GM18520 (cell line): ENCODE measurements around the gene ABCC3.

Experiments used
- ATAC-seq: cut with Tn5 transposase; IDR thresholded peaks from one replicate; pipeline ENCODE4 v1.9.1; 2021; ENCODE audit not compliant: unreplicated experiment

ABCC3 gene, protein sequence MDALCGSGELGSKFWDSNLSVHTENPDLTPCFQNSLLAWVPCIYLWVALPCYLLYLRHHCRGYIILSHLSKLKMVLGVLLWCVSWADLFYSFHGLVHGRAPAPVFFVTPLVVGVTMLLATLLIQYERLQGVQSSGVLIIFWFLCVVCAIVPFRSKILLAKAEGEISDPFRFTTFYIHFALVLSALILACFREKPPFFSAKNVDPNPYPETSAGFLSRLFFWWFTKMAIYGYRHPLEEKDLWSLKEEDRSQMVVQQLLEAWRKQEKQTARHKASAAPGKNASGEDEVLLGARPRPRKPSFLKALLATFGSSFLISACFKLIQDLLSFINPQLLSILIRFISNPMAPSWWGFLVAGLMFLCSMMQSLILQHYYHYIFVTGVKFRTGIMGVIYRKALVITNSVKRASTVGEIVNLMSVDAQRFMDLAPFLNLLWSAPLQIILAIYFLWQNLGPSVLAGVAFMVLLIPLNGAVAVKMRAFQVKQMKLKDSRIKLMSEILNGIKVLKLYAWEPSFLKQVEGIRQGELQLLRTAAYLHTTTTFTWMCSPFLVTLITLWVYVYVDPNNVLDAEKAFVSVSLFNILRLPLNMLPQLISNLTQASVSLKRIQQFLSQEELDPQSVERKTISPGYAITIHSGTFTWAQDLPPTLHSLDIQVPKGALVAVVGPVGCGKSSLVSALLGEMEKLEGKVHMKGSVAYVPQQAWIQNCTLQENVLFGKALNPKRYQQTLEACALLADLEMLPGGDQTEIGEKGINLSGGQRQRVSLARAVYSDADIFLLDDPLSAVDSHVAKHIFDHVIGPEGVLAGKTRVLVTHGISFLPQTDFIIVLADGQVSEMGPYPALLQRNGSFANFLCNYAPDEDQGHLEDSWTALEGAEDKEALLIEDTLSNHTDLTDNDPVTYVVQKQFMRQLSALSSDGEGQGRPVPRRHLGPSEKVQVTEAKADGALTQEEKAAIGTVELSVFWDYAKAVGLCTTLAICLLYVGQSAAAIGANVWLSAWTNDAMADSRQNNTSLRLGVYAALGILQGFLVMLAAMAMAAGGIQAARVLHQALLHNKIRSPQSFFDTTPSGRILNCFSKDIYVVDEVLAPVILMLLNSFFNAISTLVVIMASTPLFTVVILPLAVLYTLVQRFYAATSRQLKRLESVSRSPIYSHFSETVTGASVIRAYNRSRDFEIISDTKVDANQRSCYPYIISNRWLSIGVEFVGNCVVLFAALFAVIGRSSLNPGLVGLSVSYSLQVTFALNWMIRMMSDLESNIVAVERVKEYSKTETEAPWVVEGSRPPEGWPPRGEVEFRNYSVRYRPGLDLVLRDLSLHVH (N-terminal part only)

DNA sequence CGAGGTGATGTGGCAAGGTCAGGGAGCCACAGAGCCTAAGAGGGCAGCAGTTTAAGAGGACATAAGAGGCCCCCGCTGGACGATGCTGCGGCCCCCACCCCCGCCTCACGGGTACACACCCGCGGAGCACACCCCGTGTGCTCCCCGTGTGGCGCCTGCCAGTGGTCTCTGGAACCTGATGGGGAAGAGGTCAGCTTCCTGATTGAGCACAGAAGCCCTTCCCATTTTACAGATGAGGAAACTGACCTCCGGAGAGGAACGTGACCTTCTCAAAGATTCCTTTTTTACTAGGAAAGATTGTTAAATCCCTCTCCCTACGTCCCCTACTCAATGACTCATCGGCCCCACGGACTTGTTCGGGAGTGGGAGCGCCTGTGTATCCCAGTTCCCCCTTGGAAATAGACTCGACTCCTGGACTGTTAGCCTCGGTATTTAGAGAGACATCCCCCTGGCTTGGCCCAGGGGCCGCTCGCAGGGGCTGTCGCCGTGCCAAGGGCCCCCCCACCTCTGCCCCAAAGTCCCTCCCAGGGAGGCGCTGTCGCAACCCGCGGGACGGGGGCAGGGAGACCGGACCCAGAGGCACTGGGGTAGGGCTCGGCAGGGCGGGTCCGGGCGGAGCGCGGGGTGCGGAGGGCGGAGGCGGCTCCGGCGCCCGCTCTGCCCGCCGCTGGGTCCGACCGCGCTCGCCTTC lies at the start of gene ABCC3:
Gene ABCC3 (plus strand): TSS at position 658 of the 691 bp plus-strand sequence. CDS start 56 bp downstream, outside the sequence.
- ATAC-seq = no peak

DNA sequence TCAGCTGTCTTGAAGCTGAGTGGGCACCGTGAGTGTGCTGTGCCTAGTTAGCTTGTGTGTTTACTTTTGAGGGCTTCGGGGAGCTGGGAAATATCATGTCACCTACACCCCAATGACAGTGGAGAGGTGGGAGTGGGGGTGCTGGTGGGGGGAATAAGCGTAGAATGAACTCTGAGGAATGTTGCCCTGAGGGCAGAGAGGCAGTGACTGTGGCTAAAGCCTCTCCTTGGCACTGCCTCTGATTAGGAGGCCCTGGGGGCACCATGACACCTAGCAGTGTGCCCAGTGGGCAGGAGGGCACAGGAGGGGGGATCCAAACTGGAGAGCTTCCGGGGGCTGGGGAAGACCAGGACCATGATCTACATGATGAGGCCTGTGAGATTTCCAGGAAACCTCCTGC lies 49.3 kb upstream of the ABCC3 start:
- no peak for ATAC-seq

DNA sequence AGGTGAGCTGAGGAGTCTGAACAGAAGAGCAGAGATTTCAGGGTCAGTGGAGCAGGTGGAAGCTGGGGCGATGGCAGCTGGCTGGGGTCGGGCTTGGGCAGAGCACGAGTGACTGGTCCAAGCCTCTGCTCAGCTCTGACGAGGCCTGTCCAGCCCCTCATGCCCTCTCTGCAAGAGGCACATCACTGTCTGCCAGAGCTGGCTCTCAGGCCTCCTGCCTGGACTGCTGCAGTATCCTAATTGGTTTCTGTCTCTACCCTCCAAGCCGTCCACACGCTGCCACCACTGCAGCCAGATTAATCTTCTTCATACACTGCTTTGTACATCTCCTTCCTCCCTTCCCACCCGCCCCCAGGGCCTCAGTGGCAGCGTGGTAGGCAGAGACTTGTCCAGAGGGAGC lies 48.8 kb upstream of the ABCC3 start:
- no peak for ATAC-seq

DNA sequence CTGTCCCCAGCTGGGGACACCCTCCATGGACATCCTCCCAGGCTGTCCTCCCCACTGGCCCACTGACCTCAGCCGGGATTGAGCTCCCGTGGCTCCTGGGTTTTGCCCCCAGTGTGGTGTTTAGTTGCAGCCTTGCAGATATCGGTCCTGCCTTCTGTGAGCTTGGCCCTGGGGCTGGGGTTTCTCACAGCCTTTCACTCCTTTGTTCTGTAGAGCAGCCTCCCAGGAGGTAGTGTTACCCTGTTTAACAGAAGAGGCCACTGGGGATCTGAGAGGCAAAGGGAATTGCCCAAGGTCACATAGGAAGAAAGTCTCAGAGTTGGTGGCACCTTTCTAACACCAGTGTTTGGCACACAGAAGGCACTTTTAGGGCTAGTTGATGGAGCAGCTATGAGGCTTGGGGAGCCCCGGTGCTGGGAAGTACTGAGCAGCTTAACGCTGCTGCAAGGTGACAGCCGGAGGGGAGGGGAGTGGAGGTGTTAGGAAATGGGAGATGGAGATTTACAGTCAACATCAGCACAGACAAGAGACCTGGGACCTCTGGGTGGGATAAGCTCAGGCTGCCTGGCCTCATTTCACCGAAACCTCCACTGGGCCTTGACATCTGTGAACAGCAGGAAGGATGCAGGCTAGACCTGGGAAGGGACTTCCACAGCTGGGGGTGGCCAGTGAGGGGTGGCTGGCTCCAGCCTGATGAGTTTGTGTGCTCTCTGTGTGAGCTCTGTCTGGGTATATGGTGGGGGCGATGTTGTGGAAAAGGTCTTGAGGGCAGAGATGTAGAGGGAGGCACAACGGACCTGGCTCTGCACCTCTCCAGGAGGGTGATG lies 48.0 kb upstream of the ABCC3 start:
- ATAC-seq = no peak

DNA sequence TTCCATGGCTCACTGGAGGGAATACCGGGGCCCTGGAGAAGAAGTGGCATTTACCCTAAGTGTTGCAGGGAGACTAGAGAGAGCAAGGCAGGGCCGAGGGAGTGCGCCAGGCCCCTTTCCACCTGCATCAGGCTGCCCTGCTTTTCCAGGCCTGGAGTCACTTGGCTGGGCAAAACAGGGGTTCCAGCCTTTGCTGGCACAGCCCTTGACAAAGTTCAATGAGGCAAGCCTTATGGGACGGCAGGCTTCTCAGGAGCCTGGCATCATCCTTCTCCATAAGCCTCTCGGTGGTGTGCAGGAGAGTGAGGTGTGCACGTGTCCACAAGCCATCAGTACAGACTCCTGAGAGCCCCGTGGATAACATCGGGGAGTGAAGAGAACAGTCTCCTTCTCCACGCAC lies 47.1 kb upstream of the ABCC3 start:
- no peak for ATAC-seq

DNA sequence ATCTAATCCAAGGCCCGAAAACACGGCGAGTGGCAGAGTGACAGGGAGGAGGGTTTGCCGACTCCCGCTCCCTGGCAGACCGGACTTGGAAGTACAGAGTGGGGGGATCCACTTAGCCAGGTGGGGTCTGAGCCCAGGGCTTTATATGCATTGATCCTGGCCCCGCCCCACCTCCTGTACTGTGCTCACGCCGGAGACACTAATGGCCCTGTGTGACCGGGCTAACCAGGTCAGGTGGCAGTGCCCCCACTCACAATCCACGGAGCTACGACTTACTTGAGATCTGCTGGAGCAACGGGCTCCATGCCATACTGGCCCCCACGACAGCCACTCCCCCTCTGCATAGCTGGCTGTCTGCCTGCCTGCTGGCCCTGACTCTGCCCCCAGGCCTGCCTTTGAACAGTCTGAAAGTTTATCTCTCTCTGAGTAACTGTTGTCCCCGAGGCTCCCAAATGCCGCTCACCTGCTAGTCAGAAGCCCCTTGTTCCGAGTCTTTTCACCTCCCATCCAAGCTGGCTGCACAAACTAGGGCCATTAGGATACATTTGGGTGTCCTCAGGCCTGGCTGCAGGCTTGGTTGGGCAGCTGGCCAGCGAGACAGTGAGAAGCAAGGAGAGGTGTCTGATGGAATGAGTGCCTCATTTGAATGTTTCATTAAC lies 46.2 kb upstream of the ABCC3 start:
- no peak for ATAC-seq

DNA sequence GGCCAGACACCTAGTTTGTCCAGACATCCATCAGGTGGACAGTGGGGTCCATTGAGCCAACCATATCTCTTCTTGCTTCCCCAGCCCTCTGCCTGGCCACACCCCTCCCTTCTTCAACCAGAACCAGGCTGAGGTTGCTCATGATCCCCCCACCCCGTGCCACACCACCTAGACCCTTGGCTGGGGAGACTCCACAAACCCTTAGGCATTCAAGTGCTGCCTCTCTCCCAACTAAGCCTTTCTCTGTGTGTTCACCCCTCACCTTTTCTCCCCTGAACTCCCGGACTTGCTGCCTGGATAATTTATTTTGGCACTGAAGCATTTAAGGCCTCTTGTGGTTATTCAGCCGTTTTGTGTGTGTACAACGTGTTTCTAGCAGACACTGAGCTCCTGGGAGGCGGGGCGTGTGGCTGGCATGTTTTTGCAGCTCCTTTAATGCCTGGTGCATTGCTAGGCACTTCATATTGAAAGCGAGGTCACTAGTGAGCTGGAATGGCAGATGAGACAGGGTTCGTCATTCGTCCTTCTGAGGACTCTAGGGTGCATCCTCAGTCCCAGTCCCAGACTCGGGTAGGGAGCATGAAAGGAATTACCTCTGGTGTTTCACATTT lies 45.5 kb upstream of the ABCC3 start:
- no peak for ATAC-seq

DNA sequence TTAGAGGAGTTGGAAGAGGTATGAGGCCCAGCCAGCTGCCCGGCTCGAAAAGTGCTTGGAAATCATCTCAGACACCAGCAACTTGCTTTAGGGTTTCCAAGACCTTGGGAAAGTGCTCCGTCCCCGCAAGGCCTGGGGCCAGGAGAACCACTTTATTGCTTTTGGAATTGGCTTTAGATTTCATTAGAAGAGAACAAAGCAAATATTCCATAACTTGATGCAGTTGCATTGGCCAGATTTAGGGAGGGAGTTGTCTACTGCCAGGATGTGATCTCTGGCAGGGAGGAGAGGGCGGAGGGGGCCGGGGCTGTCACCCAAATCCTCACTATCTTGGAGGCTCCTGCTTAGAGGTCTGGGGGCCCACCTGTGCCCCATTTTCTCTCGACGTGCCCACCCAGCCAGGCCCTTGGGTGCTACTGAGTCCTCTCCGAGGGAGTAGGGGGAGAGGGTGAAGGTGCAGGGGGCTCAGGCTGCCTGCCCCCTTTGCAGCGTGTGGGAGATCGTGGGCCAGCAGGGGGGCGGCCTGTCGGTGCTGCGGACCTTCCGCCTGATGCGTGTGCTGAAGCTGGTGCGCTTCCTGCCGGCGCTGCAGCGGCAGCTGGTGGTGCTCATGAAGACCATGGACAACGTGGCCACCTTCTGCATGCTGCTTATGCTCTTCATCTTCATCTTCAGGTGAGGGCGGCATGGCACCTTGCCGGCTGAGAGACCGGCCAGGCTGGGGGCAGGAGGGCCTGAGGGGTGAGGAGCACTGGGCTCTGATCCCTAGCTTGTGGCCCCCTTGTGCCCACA lies 43.5 kb upstream of the ABCC3 start:
- ATAC-seq = no peak

DNA sequence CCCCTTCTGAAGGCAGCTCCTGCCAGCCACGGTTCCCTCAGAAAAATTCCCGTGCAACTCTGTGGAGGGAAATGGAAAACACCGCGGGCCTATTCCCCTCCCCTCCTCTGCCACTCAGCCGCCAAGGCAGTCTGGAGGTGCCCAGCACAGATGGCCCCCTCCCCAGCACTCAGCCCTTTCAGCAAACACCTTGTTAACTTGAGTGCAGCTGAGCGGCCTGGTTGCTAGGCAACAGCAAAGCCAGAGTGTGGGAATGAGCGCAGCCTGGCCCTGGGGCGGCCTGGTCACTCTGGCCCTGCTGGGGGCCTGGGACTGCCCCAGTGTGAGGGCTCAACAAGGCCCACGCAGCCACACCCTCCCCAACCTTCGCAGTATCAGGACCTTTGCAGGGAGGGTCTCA lies 41.4 kb upstream of the ABCC3 start:
- no peak for ATAC-seq

DNA sequence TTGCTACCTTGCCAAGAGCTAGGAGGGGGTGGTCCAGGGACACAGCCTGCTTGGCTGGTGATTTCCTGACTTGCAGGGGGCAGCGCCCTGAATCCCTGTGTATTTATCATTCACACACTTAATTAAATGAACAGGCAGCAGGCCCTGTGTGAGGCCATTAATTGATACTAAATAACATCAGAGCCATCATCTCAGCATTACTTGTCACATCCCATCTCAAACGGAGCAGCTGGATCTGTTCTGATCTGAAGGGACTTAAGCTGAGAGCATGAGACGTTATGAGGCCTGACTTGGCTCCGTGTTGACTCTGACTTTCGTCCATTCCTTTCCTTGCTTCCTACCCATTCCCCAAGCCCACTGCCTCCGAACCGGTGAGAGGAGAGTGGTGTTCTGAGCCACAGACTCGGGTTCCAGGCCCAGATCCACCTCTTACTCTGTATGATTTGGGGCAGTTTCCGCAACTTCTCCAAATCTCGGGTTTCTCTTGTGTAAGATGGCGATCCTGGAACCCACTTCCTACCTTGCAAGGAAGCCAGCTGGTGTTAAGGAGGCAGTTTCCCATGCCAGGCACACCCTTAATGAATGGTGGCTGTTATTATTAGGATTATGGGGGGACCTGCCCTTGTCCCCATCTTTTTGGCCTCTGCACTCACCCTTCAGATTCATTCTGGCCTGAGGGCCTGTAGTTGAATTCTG lies 40.4 kb upstream of the ABCC3 start:
- no peak for ATAC-seq

DNA sequence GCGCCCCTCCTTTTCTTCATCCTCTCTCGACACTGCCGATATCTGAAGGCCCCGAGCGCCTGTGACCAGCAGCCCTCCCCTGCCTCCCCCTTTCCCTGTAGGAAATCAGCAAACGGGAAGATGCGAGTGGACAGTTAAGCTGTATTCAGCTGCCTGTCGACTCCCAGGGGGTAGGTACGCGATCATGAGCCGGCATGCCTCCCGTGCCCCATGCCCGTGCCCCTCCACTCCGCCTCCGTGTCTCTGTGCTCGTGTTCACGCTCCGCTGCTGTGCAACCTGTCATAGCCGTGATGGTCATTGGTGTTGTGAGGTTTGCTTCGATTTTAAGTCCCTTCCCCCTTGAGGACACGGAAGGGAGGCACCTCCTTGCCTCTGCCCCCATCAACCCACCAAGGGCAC lies 39.8 kb upstream of the ABCC3 start:
- ATAC-seq = no peak

DNA sequence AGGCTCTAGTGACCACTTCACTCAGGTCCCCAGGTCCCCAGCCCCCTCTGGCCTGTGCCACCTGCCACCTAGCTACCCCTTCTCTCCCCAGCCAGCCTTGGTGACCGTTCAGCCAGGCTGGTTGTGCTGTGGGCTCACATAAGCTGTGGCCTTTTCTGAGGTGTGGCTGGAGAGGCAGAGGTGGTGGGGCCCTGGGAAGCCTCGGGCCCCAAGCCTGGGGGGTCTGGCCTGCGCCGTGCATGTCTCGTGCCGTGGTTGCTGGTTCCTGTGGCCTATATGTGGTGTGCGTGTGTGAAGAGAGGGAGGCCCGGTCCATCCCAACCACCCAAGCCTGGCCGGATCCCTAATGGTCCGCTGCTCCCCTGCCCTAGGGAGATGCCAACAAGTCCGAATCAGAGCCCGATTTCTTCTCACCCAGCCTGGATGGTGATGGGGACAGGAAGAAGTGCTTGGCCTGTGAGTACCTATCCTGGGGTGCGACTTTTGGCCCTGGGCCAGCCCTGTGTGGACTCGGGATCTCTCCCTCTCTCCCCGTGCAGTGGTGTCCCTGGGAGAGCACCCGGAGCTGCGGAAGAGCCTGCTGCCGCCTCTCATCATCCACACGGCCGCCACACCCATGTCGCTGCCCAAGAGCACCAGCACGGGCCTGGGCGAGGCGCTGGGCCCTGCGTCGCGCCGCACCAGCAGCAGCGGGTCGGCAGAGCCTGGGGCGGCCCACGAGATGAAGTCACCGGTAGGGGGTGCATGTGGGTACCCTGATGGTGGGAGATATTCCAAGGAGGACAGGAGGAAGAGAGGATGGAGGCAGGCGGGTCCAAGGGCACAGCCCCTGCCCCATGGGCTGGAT lies 38.3 kb upstream of the ABCC3 start:
- ATAC-seq = no peak

DNA sequence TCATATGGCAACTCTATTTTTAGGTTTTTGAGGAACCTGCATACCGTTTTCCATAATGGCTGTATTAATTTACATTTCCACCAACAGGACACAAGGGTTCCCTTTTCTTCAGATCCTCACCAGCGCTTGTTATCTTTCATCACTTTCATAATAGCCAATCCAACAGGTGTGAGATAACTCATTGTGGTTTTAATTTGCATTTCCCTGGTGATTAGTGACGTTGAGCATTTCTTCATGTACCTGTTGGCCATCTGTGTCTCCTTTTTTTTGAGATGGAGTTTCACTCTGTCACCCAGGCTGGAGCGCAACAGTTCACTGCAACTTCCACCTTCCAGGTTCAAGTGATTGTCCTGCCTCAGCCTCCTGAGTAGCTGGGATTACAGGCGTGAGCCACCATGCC lies 36.2 kb upstream of the ABCC3 start:
- ATAC-seq = no peak

DNA sequence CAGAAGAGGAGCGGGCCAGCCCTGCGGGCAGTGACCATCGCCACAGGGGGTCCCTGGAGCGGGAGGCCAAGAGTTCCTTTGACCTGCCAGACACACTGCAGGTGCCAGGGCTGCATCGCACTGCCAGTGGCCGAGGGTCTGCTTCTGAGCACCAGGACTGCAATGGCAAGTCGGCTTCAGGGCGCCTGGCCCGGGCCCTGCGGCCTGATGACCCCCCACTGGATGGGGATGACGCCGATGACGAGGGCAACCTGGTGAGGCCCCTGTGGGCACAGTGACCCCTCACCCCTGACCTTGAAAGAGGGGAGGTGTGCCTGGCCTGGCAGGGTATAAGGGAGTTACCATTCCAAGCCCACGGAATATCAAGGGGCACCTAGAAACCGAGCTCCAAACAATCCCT lies 35.1 kb upstream of the ABCC3 start:
- no peak for ATAC-seq

DNA sequence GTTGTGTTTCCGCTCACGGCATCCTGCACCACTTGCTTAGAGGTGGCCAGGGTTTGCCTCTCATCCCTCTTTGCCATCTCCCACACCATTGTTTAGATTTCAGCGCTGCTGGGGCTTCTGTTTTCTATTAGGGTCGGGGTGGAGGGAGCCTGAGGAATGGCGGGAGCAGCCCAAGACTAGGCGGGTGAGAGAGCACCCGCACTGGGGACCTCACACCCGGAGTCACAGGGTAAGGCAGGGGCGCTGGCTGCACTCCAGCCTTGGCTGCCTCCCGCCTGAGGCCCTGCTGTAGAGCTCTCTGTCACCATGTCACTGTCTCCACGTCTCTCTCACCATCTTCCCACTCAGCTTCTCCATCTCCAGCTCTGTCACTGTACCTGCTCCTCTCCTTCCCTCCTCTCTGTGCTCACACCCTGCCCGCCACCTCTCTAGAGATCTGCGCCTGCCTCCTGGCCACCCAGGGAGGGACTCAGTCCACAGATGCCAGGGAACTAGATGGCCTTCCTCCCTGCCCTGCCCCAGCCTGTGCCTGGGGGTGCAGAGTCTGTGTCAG lies 32.8 kb upstream of the ABCC3 start:
- no peak for ATAC-seq

DNA sequence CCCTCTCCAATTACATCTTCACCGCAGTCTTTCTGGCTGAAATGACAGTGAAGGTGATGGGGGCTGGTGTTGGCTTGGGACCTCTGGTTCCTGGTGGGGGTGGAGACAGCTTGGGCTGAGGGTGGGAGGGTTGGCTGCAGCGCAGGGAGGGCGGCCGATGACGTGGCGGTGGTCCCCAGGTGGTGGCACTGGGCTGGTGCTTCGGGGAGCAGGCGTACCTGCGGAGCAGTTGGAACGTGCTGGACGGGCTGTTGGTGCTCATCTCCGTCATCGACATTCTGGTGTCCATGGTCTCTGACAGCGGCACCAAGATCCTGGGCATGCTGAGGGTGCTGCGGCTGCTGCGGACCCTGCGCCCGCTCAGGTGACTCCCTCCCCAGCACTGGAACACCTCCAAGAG lies 31.8 kb upstream of the ABCC3 start:
- ATAC-seq = no peak
